Gastrocnemius medialis (tissue), 4 donors: ENCODE results near the gene RNPEP. TPM values are rescaled to one million over a fixed set of nuclear protein-coding genes. Genes with fewer than 3 reads are reported as not detected.

ENCODE experiments used
- ATAC-seq, 2 donors: fragments of 150-250 bp; one replicate each; pipeline ENCODE4 v1.9.1; 2016
- DNase-seq, 2 donors: peaks; one replicate each; pipeline ENCODE4 v3.0.0-alpha.2; 2019
- H3K27ac ChIP-seq, 4 donors: fragments of 200-600 bp; sonication (generic); 1 replicate in 1 of 4; 2 replicates in 3 of 4; pipeline ENCODE4 v1.5.1; 2016 to 2018; ENCODE audit warnings: mild to moderate bottlenecking in 2 of 4, moderate library complexity in 1 of 4
- H3K27me3 ChIP-seq, 3 donors: fragments of 200-600 bp; sonication (generic) in 2 of 3; 1 replicate in 1 of 3; 2 replicates in 2 of 3; pipeline versions ENCODE4 v1.5.1 to v1.6.0; 2016 to 2019; ENCODE audit warnings: mild to moderate bottlenecking in 1 of 3, moderate library complexity in 1 of 3
- H3K36me3 ChIP-seq, 2 donors: fragments of 200-600 bp; sonication (generic) in 1 of 2; one replicate each; pipeline ENCODE4 v1.5.1; 2017 to 2018
- H3K4me1 ChIP-seq, 2 donors: fragments of 200-600 bp; sonication (generic) in 1 of 2; one replicate each; pipeline ENCODE4 v1.5.1; 2016 to 2017; ENCODE audit warnings: mild to moderate bottlenecking in 2 of 2
- H3K4me3 ChIP-seq, 4 donors: fragments of 200-600 bp; sonication (generic) in 3 of 4; 1 replicate in 1 of 4; 2 replicates in 3 of 4; pipeline ENCODE4 v1.5.1; 2016 to 2019; ENCODE audit warnings: mild to moderate bottlenecking in 2 of 4
- H3K9me3 ChIP-seq, 3 donors: fragments of 200-600 bp; sonication (generic) in 2 of 3; 1 replicate in 1 of 3; 2 replicates in 2 of 3; pipeline ENCODE4 v1.5.1; 2016 to 2019
- POLR2A ChIP-seq, 2 donors: fragments of 450-650 bp; IDR thresholded peaks; one replicate each; pipeline ENCODE4 v1.6.1; 2017; ENCODE audit warnings: antibody characterized with exemption in 2 of 2, mild to moderate bottlenecking in 2 of 2, moderate library complexity in 2 of 2
- in situ Hi-C, 4 donors: fragments of 200-750 bp; cut with MboI; loops; one replicate each; pipeline versions ENCODE4 v1.15.0 to v1.8.0; 2017; ENCODE audit warnings: low sequenced_read_pairs in 4 of 4
- intact Hi-C: fragments of 100-400 bp; cut with DNase I; formaldehyde crosslinking; loops from one replicate; pipeline ENCODE4 v1.15.1; 2023; ENCODE audit warnings: low total_unique reads
- total RNA-seq, 4 donors: library from RNA; depleted of rRNA; stranded (reverse); fragments of >200 nt; gene quantifications; one replicate each; pipeline versions ENCODE4 v1.1.0 to v1.2.3, GENCODE V29; 2016
- TF ChIP-seq, protein P1 (sequence below), 5 experiments: fragments of 450-650 bp in 3 of 5; fragments of 200-600 bp in 2 of 5; sonication (generic) in 2 of 5; IDR thresholded peaks in 4 of 5; conservative IDR thresholded peaks in 1 of 5; 1 replicate in 4 of 5; 2 replicates in 1 of 5; pipeline ENCODE4 v1.5.1; 2016 to 2019; ENCODE audit warnings: antibody characterized with exemption in 5 of 5, mild to moderate bottlenecking in 3 of 5, moderate library complexity in 3 of 5

Gene RNPEP
- total RNA-seq, 4 donors from 2014 or later: 11.1 to 24.9 (median 21.2) TPM

DNA sequence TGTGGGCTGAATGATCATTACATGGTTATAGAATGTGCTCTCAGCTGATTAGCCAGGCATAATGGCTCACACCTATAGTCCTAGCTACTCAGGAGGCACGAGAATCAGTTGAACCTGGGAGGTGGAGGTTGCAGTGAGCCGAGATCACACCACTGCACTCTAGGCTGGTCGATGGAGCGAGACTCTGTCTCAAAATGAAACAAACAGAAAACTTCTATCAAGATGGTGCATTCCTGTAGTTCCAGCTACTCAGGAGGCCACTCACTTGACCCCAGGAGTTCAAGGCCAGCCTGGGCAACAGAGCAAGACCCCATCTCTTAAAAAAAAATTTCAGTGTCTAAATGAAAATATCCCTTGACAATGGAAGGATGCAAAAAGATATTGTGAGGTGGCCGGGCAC, 16.3 kb upstream of the RNPEP start:
- Histone ChIP-seq H3K4me1 (no peaks in the 10 kb centered on the region), H3K27ac (no peak overlapping the region), H3K27me3 (no peaks in the 10 kb centered on the region), H3K36me3 (peaks cover 4 to 91% of the 10 kb centered on the region in 2 donors), H3K9me3 (no peaks in the 10 kb centered on the region), H3K4me3 (no peak overlapping the region)
- intact Hi-C loops (no loop called here), in situ Hi-C loops (no loop called here)
- no peak for ATAC-seq
- TF ChIP-seq, protein P1, sequence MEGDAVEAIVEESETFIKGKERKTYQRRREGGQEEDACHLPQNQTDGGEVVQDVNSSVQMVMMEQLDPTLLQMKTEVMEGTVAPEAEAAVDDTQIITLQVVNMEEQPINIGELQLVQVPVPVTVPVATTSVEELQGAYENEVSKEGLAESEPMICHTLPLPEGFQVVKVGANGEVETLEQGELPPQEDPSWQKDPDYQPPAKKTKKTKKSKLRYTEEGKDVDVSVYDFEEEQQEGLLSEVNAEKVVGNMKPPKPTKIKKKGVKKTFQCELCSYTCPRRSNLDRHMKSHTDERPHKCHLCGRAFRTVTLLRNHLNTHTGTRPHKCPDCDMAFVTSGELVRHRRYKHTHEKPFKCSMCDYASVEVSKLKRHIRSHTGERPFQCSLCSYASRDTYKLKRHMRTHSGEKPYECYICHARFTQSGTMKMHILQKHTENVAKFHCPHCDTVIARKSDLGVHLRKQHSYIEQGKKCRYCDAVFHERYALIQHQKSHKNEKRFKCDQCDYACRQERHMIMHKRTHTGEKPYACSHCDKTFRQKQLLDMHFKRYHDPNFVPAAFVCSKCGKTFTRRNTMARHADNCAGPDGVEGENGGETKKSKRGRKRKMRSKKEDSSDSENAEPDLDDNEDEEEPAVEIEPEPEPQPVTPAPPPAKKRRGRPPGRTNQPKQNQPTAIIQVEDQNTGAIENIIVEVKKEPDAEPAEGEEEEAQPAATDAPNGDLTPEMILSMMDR (IDR thresholded peaks at IDR 0.05 in 4 of 5, conservative IDR thresholded peaks at IDR 0.05 in 1 of 5): no peak
- no peak for TF ChIP-seq POLR2A (IDR thresholded peaks at IDR 0.05)
- no peak for DNase-seq

DNA sequence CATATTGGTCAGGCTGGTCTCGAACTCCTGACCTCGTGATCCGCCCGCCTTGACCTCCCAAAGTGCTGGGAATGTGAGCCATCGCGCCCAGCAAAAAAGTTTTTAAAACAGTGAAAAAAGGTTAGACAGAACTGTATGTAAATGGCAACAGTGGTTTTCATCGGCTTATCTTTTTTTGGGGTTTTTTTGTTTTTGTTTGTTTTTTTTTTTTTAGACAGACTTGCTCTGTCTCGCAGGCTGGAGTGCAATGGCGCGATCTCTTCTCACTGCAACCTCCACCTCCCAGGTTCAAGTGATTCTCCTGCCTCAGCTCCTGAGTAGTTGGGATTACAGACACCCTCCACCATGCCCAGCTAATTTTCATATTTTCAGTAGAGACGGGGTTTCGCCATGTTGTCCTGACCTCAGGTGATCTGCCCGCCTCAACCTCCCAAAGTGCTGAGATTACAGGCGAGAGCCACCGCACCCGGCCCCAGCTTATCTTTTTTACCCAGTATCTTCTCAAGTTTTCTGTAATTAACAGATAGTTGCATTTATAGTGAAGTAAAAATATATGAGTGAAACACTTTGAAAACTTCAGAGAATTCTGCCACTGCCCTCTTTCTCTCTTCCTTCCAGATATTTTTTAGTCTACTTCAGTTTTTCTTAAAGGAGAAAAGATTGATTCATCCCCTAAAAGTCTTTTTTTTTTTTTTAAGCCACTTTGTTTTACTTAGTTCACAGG, 14.1 kb upstream of the RNPEP start:
- no peaks in the 10 kb centered on the region for H3K9me3 ChIP-seq
- no peak overlapping the region for H3K27ac ChIP-seq
- no peak overlapping the region for H3K4me3 ChIP-seq
- H3K36me3 ChIP-seq: peaks cover 0 to 69% of the 10 kb centered on the region in 2 donors
- ATAC-seq (no peak), DNase-seq (no peak)
- no peaks in the 10 kb centered on the region for H3K27me3 ChIP-seq
- no peak for TF ChIP-seq POLR2A (IDR thresholded peaks at IDR 0.05)
- TF ChIP-seq, protein P1 (IDR thresholded peaks at IDR 0.05 in 4 of 5, conservative IDR thresholded peaks at IDR 0.05 in 1 of 5): no peak
- intact Hi-C loops: no loop called here
- H3K4me1 ChIP-seq: peaks cover 7% of the 10 kb centered on the region in 2 donors
- in situ Hi-C loops: no loop called here

DNA sequence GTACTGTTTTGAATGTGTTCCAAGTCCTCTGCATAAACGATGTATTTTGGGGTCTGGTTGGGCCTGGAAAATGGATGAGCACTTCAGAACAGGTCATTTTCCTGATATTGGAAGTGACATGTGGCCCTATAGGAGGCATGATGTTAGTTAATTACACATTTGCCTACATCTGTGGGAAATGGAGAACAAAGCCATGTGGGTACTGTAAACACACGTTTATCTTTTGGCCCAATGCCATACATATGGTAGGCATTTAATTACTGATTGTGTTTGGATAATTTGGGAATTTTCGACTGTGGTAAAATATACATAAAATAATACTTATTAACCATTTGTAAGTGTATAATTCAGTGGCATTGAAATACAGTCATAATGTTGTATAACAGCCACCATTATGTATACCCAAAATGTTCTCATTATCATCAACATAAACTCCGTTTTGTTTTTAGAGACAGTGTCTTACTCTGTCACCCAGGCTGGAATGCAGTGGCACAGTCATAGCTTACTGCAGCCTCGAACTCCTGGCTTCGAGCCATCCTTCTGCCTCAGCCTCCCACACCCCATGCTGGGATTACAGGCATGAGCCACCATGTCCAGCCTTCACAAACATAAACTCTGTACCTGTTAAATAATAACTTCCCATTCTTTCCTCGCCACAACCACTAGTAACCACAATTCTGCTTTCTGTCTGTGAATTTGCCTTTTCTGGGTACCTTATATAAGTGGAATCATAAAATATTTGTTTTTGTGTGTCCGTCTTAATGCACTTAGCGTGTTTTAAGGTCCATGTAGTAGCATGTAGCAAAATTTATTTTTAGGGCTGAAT, 11.9 kb upstream of the RNPEP start:
- no peak for DNase-seq
- Histone ChIP-seq H3K4me3 (no peak overlapping the region), H3K4me1 (peaks cover 7% of the 10 kb centered on the region in 2 donors), H3K36me3 (peaks cover 0 to 48% of the 10 kb centered on the region in 2 donors), H3K27ac (no peak overlapping the region), H3K9me3 (no peaks in the 10 kb centered on the region), H3K27me3 (no peaks in the 10 kb centered on the region)
- ATAC-seq: no peak
- in situ Hi-C loops (loop anchor here (5.0 kb wide), 2 partner anchors 73 to 78 kb away; no protein-coding TSS in a partner anchor), intact Hi-C loops (loop anchor here (5.0 kb wide), 1 partner anchor 143 kb away; the partner anchor contains the start of gene IPO9)
- TF ChIP-seq POLR2A (IDR thresholded peaks at IDR 0.05): no peak
- TF ChIP-seq, protein P1 (IDR thresholded peaks at IDR 0.05 in 4 of 5, conservative IDR thresholded peaks at IDR 0.05 in 1 of 5): no peak

DNA sequence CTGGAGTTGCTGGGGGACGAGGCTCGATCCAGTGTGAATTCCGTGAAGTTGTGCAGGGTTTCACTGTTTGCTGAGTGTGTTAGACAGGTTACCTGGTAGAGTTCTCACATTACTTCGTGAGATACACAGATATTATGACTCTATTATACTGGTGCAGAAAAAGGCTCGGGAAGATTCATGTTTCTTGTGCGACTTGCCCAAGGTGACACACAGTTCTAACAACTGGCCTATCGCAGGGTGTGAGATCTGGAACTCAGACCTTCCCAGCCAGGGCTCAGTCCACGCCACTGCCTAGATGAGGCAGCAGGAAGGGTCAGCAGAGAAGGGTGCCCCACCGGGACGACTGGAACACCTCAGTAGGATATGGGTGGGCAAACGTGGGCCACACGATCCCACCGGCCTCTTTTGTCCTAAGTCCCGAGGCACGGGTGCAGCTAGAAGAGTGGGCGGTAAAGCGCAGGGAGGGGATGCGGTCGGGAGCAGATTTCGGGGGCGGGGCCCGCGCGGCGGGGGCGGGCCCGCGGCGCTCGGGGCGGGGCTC, 296 bp upstream of the RNPEP start:
- TF ChIP-seq POLR2A (IDR thresholded peaks at IDR 0.05): no peak
- TF ChIP-seq, protein P1 (IDR thresholded peaks at IDR 0.05 in 4 of 5, conservative IDR thresholded peaks at IDR 0.05 in 1 of 5): no peak
- Histone ChIP-seq H3K27ac (peak overlapping the region; percentile 36 to 90 (median 82)), H3K9me3 (no peaks in the 10 kb centered on the region), H3K4me1 (peaks cover 5 to 11% of the 10 kb centered on the region in 2 donors), H3K4me3 (peak overlapping the region; percentile 78 to 95 (median 86)), H3K27me3 (no peaks in the 10 kb centered on the region), H3K36me3 (no peaks in the 10 kb centered on the region)
- intact Hi-C loops: loop anchor here (2.0 to 10.0 kb wide), 2 partner anchors 27 to 447 kb away; partner anchors contain the start of genes NAV1 and TIMM17A
- in situ Hi-C loops: no loop called here
- peak in 1 of 2 donors; percentile 10 for ATAC-seq
- DNase-seq: peak; percentile 27 to 49
